AG20443 (cell line): ENCODE results near the gene BNIP3.
A peak's percentile ranks its signal among the peaks of the same experiment; 100 is the strongest.

Experiments
- DNase-seq: peaks from one replicate; pipeline ENCODE4 v3.0.0; 2012; ENCODE audit warnings: low spot score, mixed read lengths

Gene BNIP3

DNA sequence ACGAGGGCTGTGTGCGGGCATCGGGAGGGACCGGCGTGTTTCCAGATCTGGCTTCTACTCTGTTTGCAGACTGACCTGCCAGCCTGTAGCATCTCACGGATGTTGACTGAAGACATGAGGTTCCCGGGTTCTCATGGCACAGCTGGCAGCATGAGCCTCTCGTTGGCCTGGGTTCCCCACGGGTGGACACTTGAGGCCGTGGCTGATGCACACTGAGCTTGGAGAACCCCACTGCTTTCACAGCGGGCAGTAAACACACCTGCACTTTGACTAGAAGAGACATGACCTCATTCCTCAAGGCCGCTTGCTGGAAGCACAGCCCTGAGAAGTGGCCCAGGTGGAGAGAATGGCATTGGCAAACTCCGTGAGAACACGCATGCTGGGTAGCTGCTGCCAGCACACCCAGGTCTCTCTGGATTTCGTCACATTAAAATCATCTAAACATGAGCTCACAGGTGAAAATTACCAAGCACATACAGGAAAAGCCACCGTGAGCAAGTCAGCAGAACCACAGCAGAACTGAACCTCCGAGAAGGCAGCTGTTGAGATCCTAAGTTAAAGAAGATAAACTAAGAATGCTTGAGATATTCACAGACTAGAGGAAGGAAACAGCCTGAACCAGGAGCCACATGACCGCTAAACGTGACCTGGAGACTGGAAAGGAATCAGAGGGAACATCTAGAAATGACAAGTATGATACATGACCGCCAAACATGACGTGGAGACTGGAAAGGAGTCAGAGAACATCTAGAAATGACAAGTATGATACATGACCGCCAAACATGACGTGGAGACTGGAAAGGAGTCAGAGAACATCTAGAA, 32.5 kb downstream of the BNIP3 start:
- no peak for DNase-seq

DNA sequence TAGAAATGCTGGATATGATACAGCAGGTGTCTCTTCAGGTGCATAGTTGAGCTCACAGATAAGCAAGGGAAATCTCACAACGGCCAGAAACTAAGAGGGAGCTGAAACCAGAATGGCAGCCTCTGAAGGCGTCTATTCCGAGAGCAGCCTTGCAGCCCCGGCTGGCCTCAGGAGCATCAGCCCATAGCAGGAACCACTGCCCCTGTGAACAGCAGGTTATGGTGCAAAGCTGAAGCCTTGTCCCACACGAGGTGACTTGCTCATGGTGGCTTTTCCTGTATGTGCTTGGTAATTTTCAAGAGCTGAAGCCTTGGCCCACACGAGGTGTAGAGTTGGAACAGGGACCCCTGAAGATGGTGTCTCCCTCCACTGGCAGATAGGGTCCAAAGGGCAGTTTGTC, 33.2 kb downstream of the BNIP3 start:
- DNase-seq = no peak

DNA sequence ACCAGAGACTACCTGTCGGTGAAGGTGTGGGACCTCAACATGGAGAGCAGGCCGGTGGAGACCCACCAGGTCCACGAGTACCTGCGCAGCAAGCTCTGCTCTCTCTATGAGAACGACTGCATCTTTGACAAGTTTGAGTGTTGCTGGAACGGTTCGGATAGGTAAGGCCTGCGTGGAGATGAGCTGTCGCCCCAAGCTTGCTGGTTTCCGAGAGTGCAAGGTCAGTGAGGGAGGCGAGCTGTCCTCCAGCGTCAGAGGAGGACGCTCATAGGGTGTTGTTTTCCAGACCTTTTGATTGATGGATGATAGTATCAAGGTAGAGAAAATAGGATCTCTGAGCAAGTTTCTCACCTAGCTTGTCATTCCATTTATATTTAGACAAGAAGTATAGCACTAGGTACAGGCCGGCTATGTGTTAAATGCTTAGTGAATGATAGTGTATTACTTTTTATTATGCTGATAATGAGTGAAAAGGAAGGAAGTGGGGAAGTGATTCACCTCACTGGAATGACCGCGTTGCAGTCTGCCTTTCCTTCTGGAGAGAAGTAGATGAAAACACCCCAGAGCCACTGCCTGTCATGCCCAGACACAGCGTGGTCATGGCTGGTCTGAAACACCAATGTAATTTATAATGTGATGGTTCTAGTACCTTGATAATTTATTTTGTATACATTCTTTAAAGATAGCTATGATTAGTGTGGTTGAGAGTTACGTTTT, 33.9 kb downstream of the BNIP3 start:
- peak; percentile 52 for DNase-seq

DNA sequence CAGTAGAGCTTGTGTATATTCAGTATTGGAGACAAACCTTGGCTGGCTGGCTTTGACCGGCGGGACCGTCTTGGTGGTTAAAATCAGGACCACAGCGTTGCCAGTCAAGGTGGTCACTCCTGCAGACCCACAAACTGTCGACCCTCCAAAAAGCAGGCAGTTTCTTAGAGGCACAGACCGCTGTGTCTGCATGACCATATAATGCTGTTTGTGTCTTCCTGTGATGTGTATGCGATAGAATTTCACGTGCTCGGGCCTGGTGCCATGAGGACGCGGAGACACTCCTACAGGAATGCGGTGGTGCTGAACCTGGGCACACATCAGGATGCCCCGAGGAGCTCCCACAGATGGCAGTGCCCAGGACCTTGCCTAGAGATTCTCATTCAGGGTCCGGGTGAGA, 34.8 kb downstream of the BNIP3 start:
- no peak for DNase-seq

DNA sequence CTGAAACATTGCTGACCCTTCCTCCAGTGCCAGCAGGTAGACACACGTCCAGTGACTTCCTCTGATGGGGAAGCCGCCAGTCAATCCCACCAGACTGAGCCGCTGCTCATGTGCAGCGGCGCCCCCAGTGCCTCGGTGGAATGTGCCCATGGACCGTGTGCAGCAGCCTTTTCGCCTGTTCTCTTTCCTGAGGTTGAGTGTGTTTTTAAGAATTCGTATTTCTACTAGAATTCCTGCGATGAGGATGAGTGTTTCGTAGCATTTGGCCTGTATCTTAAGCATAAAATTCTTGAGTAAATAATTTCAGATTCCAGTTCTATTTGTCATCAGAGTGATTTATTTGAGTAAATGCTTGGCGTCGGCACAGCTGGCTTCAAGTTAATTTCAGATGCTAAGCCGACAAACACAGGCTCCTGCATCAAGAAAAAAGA, 35.4 kb downstream of the BNIP3 start:
- peak; percentile 57 for DNase-seq

DNA sequence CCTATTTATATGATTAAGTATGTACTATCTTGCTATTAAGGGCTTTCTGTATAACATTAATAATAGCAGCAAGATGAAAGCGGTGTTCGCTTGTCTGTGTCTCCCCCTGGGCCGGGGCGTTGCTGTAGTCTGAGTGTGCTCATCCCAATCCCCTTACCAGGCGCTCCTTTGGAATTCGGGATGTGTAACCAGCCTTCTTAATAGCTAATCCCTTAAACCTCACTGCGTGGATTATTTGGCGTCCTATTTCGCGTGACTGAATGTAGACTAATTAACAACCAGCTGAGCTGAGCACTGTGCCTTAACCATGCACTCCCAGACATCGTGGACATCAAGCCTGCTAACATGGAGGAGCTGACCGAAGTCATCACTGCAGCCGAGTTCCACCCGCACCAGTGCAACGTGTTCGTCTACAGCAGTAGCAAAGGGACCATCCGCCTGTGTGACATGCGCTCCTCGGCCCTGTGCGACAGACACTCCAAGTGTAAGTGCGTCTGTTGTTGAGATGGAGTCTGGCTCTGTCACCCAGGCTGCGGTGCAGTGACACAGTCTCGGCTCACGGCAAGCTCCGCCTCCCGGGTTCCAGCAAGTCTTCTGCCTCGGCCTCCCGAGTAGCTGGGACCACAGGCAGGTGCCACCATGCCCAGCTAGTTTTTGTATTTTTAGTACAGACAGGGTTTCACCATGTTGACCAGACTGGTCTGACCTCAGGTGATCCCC, 36.6 kb downstream of the BNIP3 start:
- no peak for DNase-seq

DNA sequence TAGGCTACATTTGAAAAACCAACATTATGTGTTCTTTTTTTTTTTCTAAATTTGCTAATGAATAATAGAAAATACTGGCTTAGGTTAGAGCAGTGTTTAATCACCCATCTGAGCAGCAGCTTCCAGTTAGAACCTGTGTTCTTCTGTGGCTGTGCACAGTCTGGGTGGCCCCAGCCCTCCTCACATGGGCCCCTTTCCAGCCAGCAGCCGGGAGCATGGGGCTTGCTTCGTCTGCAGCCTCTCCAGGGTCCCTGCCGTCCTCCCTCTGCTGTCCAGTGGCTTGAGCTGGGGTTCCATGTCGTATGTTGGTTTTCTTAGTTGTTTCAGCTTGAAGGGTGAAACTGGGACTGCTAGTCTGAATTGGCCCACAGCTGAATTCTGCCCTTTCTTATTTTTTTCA, 37.3 kb downstream of the BNIP3 start:
- DNase-seq = no peak

DNA sequence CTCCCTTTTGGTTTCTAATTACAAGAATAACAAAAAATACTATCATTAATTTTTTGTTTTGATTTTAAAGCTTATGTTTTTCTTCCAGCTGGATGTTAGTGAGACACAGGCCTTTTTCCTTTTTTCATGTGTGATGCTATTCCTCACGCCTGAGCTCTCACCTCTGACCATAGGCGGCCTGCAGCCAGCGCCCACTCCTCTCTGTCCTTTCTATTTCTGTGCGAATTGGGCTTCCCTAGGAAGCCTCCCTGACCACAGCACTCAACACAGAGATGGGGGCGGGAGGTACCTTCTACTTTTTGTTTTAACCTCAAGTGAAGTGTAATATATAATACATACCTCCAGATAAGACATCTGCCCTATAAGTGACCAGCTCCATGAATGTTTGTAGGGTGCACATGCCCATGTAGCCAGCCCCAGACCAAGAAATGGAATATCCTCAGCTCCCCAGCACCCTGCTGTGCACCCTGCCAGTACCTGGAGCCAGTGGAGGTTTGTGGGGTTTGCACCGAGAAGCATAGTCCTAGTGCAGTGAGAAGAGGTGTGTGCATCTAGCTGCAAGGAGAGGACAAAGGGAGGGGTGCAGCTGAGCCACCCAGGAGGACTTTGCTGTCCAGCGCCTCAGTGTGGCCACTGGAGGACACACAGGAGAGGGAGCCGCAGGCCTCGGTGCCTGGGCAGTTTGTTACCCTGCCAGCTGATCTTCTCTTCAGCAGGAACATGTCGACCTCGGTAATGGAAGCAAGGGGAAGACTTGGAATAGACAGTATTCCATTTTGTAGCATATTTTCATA, 38.5 kb downstream of the BNIP3 start:
- DNase-seq = peak; percentile 31

DNA sequence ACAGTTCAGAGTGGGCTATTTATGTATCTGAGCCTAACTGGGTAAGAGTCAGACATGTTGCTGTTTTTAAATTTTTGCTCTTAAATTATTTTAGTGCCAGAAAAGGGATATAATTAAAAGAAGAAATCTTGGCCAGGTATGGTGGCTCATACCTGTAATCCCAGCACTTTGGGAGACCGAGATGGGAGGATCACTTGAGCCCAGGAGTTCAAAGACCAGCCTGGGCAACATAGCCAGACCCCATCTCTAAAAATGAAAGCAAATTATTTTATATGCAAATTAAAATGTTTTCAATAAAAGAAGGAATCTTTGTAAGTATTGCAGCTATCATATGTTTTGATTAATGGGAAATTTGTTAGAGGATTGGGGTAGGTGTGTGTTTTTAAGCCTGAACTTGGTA, 39.3 kb downstream of the BNIP3 start:
- DNase-seq = no peak

DNA sequence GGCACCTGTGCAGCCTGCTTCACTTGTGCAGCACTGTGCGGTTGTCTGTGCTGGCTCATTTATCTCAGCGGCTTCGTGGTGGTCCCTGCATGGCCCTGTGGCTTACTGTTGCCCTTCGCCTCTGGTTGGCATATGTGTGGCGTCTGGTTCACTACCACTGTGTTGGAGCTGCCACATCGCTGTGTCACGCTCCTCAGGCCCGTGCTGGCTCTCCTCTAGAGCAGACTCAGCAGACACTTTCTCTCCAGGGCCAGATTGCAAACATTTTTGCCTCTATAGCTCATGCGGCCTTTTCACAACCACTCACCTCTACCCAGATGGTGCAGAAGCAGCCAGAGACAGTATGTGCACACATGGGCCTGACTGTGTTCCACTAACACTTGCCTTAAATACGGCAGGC, 43.0 kb downstream of the BNIP3 start:
- DNase-seq = no peak

DNA sequence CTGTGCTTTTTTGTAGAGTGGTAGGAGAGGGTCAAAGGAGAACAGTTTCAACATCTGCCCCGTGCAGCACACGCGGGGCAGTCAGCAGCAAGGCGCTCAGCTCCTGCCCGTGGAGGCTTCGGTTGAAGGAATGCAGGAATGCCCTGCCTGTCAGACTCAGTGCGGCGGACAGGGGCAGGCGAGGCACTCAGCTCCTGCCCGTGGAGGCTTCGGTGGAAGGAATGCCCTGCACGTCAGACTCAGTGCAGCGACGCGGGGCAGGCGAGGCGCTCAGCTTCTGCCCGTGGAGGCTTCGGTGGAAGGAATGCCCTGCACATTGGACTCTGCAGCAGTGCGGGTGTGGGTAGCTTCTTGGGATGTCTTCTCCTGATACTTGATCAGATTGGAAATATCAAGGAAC, 43.9 kb downstream of the BNIP3 start:
- DNase-seq = no peak

DNA sequence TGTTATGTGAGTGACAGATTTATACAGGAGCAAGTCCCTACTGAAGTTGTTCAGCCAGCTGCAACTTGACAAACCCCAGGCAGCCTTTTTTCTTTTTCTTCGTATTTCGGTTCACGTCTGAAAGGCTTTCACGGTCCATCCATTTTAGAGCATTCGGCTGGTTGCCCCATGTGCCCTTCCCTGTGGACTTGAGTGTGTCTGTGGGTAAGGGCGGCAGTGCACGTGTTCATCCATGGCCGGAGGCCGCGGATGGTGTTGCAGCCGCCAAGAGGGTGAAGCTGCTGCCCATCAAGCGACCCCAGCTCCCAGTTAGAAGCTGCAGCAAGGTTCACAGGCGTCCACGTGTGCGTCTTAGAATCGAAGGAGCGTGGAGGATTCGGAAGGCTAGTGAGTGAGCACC, 45.0 kb downstream of the BNIP3 start:
- no peak for DNase-seq

DNA sequence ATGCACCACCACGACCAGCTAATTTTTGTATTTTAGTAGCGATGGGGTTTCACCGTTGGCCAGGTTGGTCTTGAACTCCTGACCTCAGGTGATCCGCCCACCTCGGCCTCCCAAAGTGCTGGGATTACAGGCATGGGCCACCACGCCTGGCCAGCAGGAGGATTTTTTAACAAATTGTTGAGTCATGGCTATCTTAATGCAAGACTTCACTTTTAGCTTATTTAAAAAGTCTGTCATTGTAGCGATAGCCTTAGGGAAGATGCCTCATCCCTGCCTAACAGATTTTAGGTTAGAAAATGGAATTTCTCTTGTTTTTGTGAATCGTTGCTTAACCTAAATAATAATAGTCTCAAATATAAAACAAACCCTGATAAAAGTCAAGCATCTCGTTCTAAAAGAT, 45.4 kb downstream of the BNIP3 start:
- DNase-seq = no peak

DNA sequence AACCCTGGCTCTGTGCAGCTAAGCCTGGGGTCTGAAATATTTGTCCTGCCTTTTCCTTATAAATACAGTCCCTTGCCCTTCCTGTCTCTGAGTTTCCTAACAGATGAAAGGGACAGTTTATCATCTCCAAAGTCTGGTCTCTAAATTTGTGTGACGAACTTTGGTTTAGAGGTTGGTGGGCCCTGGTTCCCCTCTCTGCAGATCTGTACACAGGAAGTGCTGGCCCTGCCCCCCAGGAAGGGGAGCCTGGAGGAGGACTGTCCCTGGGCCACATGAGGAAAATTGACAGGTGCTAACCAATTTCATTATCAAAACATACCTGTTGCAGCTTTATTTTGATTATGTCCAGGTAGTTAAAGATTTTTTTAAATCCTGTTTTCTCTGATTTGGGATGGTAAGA, 46.5 kb downstream of the BNIP3 start:
- DNase-seq = no peak

DNA sequence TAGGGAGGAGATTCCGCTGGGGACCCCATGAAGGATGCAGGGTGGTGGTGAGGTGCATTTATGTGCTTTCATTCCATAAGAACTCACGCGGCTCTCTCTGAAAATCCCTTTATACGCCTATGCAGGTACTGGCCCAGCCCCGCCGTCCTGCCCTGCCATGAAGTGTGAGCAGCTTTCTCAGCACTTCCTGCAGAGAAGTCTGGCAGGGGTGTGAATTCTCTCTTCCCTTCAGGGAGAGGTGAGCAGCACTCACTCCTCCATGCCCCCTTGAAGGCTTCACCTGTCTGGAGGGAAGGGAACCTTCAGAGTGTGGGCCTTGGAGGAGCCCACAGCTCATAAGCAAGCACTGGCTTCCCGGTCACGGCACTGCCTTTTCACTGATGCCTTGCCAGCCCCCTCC, 47.0 kb downstream of the BNIP3 start:
- DNase-seq = no peak

DNA sequence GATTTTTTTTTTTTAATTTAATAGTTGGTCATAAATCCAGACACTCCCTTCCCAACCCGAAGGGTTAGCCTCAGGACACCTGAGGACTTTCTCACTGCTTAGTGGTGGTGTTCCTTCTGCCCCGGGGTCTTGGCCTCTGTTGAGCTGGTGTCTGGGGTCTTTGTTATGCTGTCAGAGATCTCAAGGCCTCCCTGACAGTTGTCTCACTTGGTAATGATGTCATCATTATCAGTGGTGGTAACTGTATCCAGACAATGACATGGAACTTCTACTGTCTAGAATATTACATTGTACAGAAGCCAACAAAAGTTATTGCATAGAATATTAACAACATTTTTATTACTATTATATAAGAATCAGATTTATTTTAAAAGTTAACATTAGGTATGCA, 48.0 kb downstream of the BNIP3 start:
- no peak for DNase-seq

DNA sequence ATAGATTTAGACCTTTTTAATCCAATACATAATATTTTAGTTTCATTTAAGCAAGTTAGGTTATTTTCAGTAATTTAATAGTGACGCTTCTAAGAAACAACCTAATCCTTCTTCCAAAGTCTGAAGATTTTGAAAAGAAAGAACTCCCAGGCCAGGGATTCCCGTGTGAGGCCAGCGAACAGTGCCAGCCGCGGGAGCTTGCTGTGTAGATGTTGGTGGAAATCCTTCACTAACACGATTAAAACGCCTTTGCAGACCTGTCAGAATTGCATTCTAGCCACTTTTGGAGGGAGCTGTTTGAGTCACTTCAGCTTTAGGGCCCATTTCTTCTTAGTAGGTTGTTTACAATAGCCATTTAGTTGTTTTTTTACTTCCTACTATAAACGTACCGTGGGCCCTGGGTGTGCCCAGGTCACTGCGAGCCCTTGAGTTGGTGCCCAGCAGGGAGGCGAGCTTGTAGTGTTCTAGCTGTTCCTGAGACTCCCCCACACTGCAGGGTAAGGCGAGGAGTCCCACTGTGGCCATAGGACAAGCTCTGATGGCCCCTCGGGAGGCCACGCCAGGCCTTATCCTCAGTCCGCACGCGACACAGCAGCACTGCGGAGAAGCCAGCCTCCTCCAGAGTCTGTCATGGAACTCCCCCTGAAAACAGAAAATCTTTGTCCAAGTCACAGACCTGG, 48.6 kb downstream of the BNIP3 start:
- DNase-seq = no peak

DNA sequence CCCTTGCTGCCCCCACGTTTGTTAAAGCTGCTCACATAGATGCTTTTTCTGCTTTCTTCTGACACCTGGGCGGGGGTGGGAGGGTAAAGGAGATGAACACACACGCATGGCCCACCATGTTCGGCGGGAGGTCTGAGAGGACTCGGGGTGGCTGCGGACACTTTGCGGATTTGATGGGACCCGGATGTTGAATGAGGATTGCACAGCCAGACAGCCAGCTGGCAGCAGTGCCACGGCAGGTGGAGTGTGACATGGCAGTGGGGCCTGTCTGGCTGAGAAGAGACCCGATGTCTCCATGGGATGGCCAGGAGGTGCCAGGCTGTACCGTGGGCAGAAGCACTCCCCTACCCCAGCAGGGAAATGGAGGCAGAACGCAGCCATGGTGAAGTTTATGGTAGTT, 49.7 kb downstream of the BNIP3 start:
- DNase-seq = no peak

DNA sequence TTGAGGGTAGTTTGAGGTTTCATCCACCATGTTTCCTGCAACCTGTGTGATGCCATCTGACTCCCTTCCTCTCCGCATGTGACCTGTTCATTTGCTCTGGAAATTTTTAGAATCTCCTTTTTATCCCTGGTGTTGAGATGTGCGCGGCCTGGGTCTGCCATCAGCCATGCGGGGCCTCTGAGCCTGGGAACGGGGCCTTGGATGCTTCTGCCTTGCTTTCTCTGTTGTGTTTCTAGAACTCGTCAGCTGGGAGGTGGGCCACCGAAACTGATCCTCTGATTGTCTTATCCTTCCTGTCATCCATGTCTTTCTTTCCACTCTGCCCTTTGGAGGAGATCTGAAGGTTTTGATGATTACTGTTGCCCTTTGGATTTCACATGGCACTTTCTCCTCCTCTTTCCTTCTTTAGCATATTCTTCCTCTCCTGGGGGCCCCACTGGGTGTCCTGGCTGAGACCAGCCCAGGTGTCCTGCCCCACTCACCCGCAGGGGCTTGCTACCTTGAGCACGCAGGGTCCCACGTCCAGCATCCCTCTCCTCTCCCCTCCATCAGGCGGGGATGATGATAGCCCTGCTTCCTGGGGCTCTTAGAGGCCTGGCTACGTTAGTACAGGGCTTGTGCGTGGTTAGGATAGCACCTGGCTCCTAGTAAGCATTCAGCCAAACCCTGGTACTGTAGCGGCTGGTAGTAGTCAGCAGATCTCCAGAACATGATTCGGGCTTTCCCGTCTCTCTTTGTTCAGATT, 51.0 kb downstream of the BNIP3 start:
- DNase-seq = no peak

DNA sequence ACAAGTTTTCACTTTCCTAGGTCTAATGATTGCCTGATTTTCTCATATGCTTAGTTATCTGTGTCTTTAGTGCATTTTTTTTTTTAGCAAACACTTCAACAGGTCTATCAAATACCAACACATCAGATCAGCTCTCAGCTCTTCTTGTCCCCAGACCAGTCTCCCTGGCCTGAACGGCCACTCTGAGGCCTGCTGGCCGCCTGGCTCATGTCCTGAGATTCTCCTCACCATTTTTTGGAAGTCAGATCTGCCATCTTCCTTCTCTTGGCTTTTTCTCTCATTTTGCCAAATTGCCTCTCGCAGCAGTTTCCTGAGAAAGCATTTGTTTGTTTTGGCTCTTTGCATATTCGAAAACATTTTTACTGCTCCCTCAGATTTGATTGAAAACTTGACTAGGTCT, 51.6 kb downstream of the BNIP3 start:
- no peak for DNase-seq
